DOHH2 (cell line): ENCODE measurements around the gene KIF2A.

Experiments used
- H3F3A ChIP-seq: fragments of 200-600 bp; sonication (generic), shearing (Covaris generic); 2 replicates; pipeline ENCODE4 v1.6.0; 2016; ENCODE audit warnings: antibody characterized with exemption, mild to moderate bottlenecking; ENCODE audit not compliant: control insufficient read depth, insufficient read depth
- H3K27ac ChIP-seq: fragments of 200-600 bp; sonication (generic); 2 replicates; pipeline ENCODE4 v1.5.1; 2014; ENCODE audit warnings: low read depth, mild to moderate bottlenecking, low read length, moderate library complexity
- H3K27me3 ChIP-seq: fragments of 200-600 bp; sonication (generic); 2 replicates; pipeline ENCODE4 v1.6.1; 2014; ENCODE audit warnings: mild to moderate bottlenecking, low read length, mixed read lengths; ENCODE audit not compliant: control insufficient read depth
- H3K36me3 ChIP-seq: fragments of 200-600 bp; sonication (generic); 2 replicates; pipeline ENCODE4 v1.6.1; 2014; ENCODE audit warnings: mild to moderate bottlenecking, low read length, moderate library complexity, mixed read lengths; ENCODE audit not compliant: control insufficient read depth
- H3K4me1 ChIP-seq: fragments of 200-600 bp; sonication (generic); 2 replicates; pipeline ENCODE4 v1.6.1; 2014; ENCODE audit warnings: mild to moderate bottlenecking, low read length, mixed read lengths; ENCODE audit not compliant: control insufficient read depth
- H3K4me2 ChIP-seq: fragments of 200-600 bp; sonication (generic); 2 replicates; pipeline ENCODE4 v1.6.0; 2014; ENCODE audit warnings: mild to moderate bottlenecking, low read length, moderate library complexity
- H3K4me3 ChIP-seq: fragments of 200-600 bp; sonication (generic); 2 replicates; pipeline ENCODE4 v1.5.1; 2014; ENCODE audit warnings: mild to moderate bottlenecking, low read length, mixed read lengths
- H3K79me2 ChIP-seq: fragments of 200-600 bp; sonication (generic); 2 replicates; pipeline ENCODE4 v1.6.1; 2014; ENCODE audit warnings: mild to moderate bottlenecking, low read length, mixed read lengths; ENCODE audit not compliant: control insufficient read depth
- H3K9me2 ChIP-seq: fragments of 200-600 bp; sonication (generic); replicated peaks from 2 replicates; pipeline ENCODE4 v1.6.1; 2014; ENCODE audit warnings: mild to moderate bottlenecking, low read length, mixed read lengths; ENCODE audit not compliant: control insufficient read depth
- H3K9me3 ChIP-seq: fragments of 200-600 bp; sonication (generic); 2 replicates; pipeline ENCODE4 v1.6.1; 2014; ENCODE audit warnings: antibody characterized with exemption, low read length, mixed read lengths; ENCODE audit not compliant: control insufficient read depth, insufficient read depth
- H4K20me1 ChIP-seq: fragments of 200-600 bp; sonication (generic); 2 replicates; pipeline ENCODE4 v1.6.0; 2014; ENCODE audit warnings: low read depth, mild to moderate bottlenecking, antibody characterized with exemption, low read length, moderate library complexity; ENCODE audit not compliant: control insufficient read depth, insufficient read depth
- CTCF ChIP-seq: fragments of 200-600 bp; sonication (generic); IDR thresholded peaks from one replicate; pipeline ENCODE4 v1.5.1; 2014; ENCODE audit warnings: antibody characterized with exemption, mild to moderate bottlenecking, low read depth, low read length; ENCODE audit not compliant: poor library complexity, severe bottlenecking
- EZH2phosphoT487 ChIP-seq: fragments of 200-600 bp; sonication (generic); IDR thresholded peaks from 2 replicates; pipeline ENCODE4 v1.6.1; 2017; ENCODE audit warnings: borderline replicate concordance, mild to moderate bottlenecking, antibody characterized with exemption, low read length, moderate library complexity, mixed read lengths

KIF2A gene

GRCh38 chr5:62432621-62433064 lies 126.6 kb downstream of the KIF2A start:
- no peaks in the 10 kb centered on the region for H3K27me3 ChIP-seq

More at GRCh38 chr5:62432621-62433064, 126.6 kb downstream of the KIF2A start:
- no peaks in the 10 kb centered on the region for H4K20me1 ChIP-seq
- no peak overlapping the region for H3K27ac ChIP-seq
- no peak overlapping the region for H3K4me3 ChIP-seq
- peaks cover 91% of the 10 kb centered on the region for H3K79me2 ChIP-seq
- H3K9me2 ChIP-seq, result no peaks in the 10 kb centered on the region
- H3K4me2 ChIP-seq, result no peak overlapping the region
- H3K36me3 ChIP-seq, result no peaks in the 10 kb centered on the region
- no peaks in the 10 kb centered on the region for H3K4me1 ChIP-seq
- H3K9me3 ChIP-seq, result no peaks in the 10 kb centered on the region
- no peak for TF ChIP-seq CTCF
- TF ChIP-seq EZH2phosphoT487, result no peak
- H3F3A ChIP-seq, result no peaks in the 10 kb centered on the region
